Keratinocyte (primary cell): ENCODE data around the gene BARX1. TPM values are rescaled to one million over a fixed set of nuclear protein-coding genes. Genes with fewer than 3 reads are reported as not detected.

Source experiments
- DNase-seq: peaks from one replicate; pipeline ENCODE4 v3.0.0-alpha.2; 2011; ENCODE audit warnings: low read depth, missing footprints, low spot score
- FAIRE-seq: peaks from 2 replicates; lab custom pipeline; 2011; peaks lifted over from hg19 to GRCh38; lab: Jason Lieb, UNC
- H2AFZ ChIP-seq: 2 replicates; pipeline ENCODE4 v1.6.0; 2012; ENCODE audit warnings: low read length, control low read depth, inconsistent platforms; ENCODE audit not compliant: control insufficient read depth
- H3K27ac ChIP-seq: 2 replicates; pipeline ENCODE4 v1.5.1; 2011; ENCODE audit warnings: low read length; ENCODE audit not compliant: control insufficient read depth, insufficient read depth
- H3K27me3 ChIP-seq: 3 replicates; pipeline ENCODE4 v1.6.0; 2011; ENCODE audit warnings: low read length; ENCODE audit not compliant: control insufficient read depth, insufficient read depth; ENCODE audit errors: extremely low read depth
- H3K36me3 ChIP-seq, 2 experiments: 2 replicates in 1 of 2; 3 replicates in 1 of 2; pipeline ENCODE4 v1.5.1; 2011; ENCODE audit warnings: low read length in 2 of 2, mild to moderate bottlenecking in 1 of 2; ENCODE audit not compliant: control insufficient read depth in 2 of 2, insufficient read depth in 2 of 2; ENCODE audit errors: extremely low read depth in 1 of 2
- H3K4me1 ChIP-seq: 3 replicates; pipeline ENCODE4 v1.5.1; 2011; ENCODE audit warnings: low read length; ENCODE audit not compliant: control insufficient read depth, insufficient read depth; ENCODE audit errors: extremely low read depth
- H3K4me2 ChIP-seq: 3 replicates; pipeline ENCODE4 v1.6.0; 2011; ENCODE audit warnings: low read depth, low read length; ENCODE audit not compliant: control insufficient read depth, insufficient read depth; ENCODE audit errors: extremely low read depth
- H3K4me3 ChIP-seq, 3 experiments: fragments of 200-600 bp in 1 of 3; sonication (generic) in 1 of 3; 2 replicates in 2 of 3; 3 replicates in 1 of 3; pipeline ENCODE4 v1.5.1; 2011 to 2016; ENCODE audit warnings: low read length in 3 of 3, mild to moderate bottlenecking in 3 of 3, control low read depth in 2 of 3, inconsistent platforms in 1 of 3, low read depth in 1 of 3, mixed read lengths in 1 of 3, mixed run types in 1 of 3, moderate library complexity in 1 of 3; ENCODE audit not compliant: control insufficient read depth in 2 of 3, insufficient read depth in 2 of 3; ENCODE audit errors: extremely low read depth in 1 of 3
- H3K79me2 ChIP-seq: 2 replicates; pipeline ENCODE4 v1.6.0; 2012; ENCODE audit warnings: low read length; ENCODE audit not compliant: control insufficient read depth, insufficient read depth
- H3K9ac ChIP-seq: 3 replicates; pipeline ENCODE4 v1.6.0; 2011; ENCODE audit warnings: low read length; ENCODE audit not compliant: control insufficient read depth, insufficient read depth; ENCODE audit errors: extremely low read depth
- H3K9me1 ChIP-seq: 3 replicates; pipeline ENCODE4 v1.6.0; 2011; ENCODE audit warnings: low read length; ENCODE audit not compliant: control insufficient read depth, insufficient read depth; ENCODE audit errors: extremely low read depth
- H3K9me3 ChIP-seq: 2 replicates; pipeline ENCODE4 v1.5.1; 2012; ENCODE audit warnings: low read depth, low read length; ENCODE audit not compliant: control insufficient read depth
- H4K20me1 ChIP-seq: 3 replicates; pipeline ENCODE4 v1.6.0; 2011; ENCODE audit warnings: low read length; ENCODE audit not compliant: control insufficient read depth, insufficient read depth; ENCODE audit errors: extremely low read depth
- EZH2 ChIP-seq: IDR thresholded peaks from one replicate; pipeline ENCODE4 v1.6.1; 2012; ENCODE audit warnings: inconsistent platforms, mild to moderate bottlenecking, low read length, moderate library complexity
- dilution Hi-C: fragments of 300-500 bp; cut with MboI; formaldehyde crosslinking; loops from one replicate; pipeline ENCODE4 v1.7.0; 2020; ENCODE audit warnings: low sequenced_read_pairs; ENCODE audit not compliant: extremely low pct_ligation_motif_present
- polyA plus RNA-seq, 5 experiments: library from polyadenylated mRNA; depleted of rRNA in 3 of 5; stranded (reverse) in 3 of 5; stranded (forward) in 1 of 5; unstranded in 1 of 5; fragments of >200 nt; gene quantifications; 1 replicate in 1 of 5; 2 replicates in 3 of 5; 3 replicates in 1 of 5; pipeline versions ENCODE4 v1.2.1 to v1.2.3, GENCODE V29; 2011 to 2012; ENCODE audit warnings: missing spikeins in 2 of 5, low read depth in 1 of 5, low replicate concordance in 1 of 5
- TF ChIP-seq, protein P1 (sequence below), 3 experiments: IDR thresholded peaks in 1 of 3; conservative IDR thresholded peaks in 1 of 3; optimal IDR thresholded peaks in 1 of 3; 2 replicates in 2 of 3; 3 replicates in 1 of 3; pipeline versions ENCODE3 to v1.5.1; 2011; ENCODE audit warnings: low read length in 3 of 3, mild to moderate bottlenecking in 3 of 3, moderate library complexity in 2 of 3, control low read depth in 1 of 3, inconsistent platforms in 1 of 3; ENCODE audit not compliant: insufficient read depth in 2 of 3; ENCODE audit errors: extremely low read depth in 1 of 3

Gene BARX1
- polyA plus RNA-seq, 1 donor (not counting 4 experiments of a cell fraction or from before 2014, with no cell fraction given): not detected

DNA sequence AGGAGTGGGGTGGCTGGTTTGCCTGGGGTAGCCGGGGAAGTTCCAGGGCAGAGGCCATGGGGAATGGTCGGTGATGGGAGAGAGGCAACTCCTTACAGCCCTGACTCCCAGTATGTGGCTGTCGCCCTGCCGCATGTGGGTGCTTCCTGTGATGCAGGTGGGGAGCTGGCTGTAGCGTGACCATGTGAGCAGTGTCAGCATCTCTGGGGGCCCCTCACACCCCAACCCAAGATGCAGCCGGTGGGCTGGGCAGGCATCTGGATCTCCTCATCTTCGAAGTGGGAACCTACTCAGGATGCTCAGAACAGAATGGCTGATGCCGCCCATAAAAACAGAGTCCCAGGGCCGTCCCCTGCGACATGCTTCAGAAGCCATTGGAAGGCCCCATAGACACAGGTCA lies 45.0 kb downstream of the BARX1 start:
- Histone ChIP-seq H3K79me2 (no peaks in the 10 kb centered on the region), H3K27ac (no peak overlapping the region), H3K4me2 (no peak overlapping the region), H2AFZ (no peak overlapping the region), H3K27me3 (peaks cover 31% of the 10 kb centered on the region), H3K9ac (no peak overlapping the region), H3K36me3 (no peaks in the 10 kb centered on the region), H3K4me1 (no peaks in the 10 kb centered on the region), H4K20me1 (no peaks in the 10 kb centered on the region), H3K4me3 (no peak overlapping the region), H3K9me3 (no peaks in the 10 kb centered on the region), H3K9me1 (no peaks in the 10 kb centered on the region)
- DNase-seq (no peak), FAIRE-seq (no peak)
- dilution Hi-C loops: no loop called here
- TF ChIP-seq, protein P1, sequence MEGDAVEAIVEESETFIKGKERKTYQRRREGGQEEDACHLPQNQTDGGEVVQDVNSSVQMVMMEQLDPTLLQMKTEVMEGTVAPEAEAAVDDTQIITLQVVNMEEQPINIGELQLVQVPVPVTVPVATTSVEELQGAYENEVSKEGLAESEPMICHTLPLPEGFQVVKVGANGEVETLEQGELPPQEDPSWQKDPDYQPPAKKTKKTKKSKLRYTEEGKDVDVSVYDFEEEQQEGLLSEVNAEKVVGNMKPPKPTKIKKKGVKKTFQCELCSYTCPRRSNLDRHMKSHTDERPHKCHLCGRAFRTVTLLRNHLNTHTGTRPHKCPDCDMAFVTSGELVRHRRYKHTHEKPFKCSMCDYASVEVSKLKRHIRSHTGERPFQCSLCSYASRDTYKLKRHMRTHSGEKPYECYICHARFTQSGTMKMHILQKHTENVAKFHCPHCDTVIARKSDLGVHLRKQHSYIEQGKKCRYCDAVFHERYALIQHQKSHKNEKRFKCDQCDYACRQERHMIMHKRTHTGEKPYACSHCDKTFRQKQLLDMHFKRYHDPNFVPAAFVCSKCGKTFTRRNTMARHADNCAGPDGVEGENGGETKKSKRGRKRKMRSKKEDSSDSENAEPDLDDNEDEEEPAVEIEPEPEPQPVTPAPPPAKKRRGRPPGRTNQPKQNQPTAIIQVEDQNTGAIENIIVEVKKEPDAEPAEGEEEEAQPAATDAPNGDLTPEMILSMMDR (optimal IDR thresholded peaks at IDR 0.05 in 1 of 3, IDR thresholded peaks at IDR 0.05 in 1 of 3, conservative IDR thresholded peaks at IDR 0.05 in 1 of 3; ENCODE audit: extremely low read depth in 1 of 3, insufficient read depth in 2 of 3, low read length in 3 of 3): no peak
- no peak for TF ChIP-seq EZH2

- no peak for TF ChIP-seq EZH2
- no peaks in the 10 kb centered on the region for H3K4me1 ChIP-seq
- DNase-seq (no peak), FAIRE-seq (no peak)
- no peaks in the 10 kb centered on the region for H4K20me1 ChIP-seq
- no peaks in the 10 kb centered on the region for H3K79me2 ChIP-seq
- H3K9ac ChIP-seq: no peak overlapping the region
- dilution Hi-C loops: no loop called here
- no peak overlapping the region for H3K27ac ChIP-seq
- H3K4me2 ChIP-seq: no peak overlapping the region
- H3K9me3 ChIP-seq: no peaks in the 10 kb centered on the region
- H2AFZ ChIP-seq: no peak overlapping the region
- no peaks in the 10 kb centered on the region for H3K9me1 ChIP-seq
- H3K36me3 ChIP-seq: no peaks in the 10 kb centered on the region
- H3K4me3 ChIP-seq: no peak overlapping the region
- H3K27me3 ChIP-seq: peaks cover 27% of the 10 kb centered on the region
Observed at GRCh38 chr9:93909242-93909616, 45.9 kb downstream of the BARX1 start.

DNA sequence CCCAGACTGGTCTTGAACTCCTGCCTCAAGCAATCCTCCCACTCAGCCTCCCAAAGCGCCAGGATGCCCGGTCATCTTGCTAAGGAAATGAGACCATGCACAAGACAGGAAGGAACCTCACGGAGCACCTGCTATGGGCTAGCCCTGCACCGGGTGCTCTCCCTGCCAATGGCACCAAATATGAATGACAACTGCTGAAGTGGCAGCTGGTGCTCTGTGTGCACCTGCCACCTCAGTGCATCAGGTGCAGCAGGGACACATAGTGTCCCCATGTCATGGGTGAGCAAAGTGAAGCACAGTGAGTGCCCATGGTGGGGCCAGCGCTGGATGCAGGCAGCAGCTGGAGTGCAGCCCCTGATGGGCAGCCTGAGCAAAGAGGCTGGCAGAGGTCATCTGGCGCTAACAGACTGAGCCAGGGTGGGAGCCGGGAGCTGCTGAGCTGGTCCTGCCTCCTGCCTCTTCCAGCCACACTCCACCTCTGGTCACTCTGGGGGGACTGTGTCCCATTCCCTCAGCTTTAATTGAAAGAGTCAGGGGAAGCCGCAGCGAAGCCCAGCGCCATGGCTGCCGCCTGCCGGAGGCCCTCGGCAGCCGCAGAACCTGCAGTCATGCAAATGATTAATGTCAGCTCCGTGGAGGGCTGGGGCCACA lies 46.4 kb downstream of the BARX1 start:
- Histone ChIP-seq H3K9me1 (no peaks in the 10 kb centered on the region), H3K9ac (no peak overlapping the region), H3K36me3 (no peaks in the 10 kb centered on the region), H3K9me3 (no peaks in the 10 kb centered on the region), H2AFZ (no peak overlapping the region), H3K4me3 (no peak overlapping the region), H3K27ac (no peak overlapping the region), H3K79me2 (no peaks in the 10 kb centered on the region), H3K4me2 (no peak overlapping the region), H4K20me1 (no peaks in the 10 kb centered on the region), H3K27me3 (peaks cover 27% of the 10 kb centered on the region), H3K4me1 (no peaks in the 10 kb centered on the region)
- dilution Hi-C loops: no loop called here
- TF ChIP-seq, protein P1 (optimal IDR thresholded peaks at IDR 0.05 in 1 of 3, IDR thresholded peaks at IDR 0.05 in 1 of 3, conservative IDR thresholded peaks at IDR 0.05 in 1 of 3; ENCODE audit: extremely low read depth in 1 of 3, insufficient read depth in 2 of 3, low read length in 3 of 3): no peak
- no peak for TF ChIP-seq EZH2
- DNase-seq (no peak), FAIRE-seq (no peak)
